ENCODE results near the gene CLEC4M. TPM values are rescaled to one million over a fixed set of nuclear protein-coding genes. Genes with fewer than 3 reads are reported as not detected.

CLEC4M gene
- total RNA-seq, 6 experiments from 2014 or later: not detected

DNA sequence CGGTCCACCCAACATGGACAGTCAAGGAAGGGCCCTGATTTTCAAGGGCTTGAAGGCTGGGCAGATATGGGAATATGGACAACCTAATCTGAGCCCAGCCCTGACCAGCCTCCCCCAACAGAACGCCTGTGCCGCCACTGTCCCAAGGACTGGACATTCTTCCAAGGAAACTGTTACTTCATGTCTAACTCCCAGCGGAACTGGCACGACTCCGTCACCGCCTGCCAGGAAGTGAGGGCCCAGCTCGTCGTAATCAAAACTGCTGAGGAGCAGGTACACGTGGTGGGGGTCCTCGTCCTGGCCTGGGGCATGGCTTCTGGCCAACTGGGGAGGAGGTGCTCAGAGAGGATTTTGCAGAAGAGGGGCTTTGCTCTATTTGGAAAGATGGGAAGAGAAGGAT, 3.5 kb downstream of the CLEC4M start:
- no peak overlapping the region for H3K27ac Mint-ChIP-seq
- no peak overlapping the region for H3K4me3 Mint-ChIP-seq
- TF ChIP-seq, protein P1, sequence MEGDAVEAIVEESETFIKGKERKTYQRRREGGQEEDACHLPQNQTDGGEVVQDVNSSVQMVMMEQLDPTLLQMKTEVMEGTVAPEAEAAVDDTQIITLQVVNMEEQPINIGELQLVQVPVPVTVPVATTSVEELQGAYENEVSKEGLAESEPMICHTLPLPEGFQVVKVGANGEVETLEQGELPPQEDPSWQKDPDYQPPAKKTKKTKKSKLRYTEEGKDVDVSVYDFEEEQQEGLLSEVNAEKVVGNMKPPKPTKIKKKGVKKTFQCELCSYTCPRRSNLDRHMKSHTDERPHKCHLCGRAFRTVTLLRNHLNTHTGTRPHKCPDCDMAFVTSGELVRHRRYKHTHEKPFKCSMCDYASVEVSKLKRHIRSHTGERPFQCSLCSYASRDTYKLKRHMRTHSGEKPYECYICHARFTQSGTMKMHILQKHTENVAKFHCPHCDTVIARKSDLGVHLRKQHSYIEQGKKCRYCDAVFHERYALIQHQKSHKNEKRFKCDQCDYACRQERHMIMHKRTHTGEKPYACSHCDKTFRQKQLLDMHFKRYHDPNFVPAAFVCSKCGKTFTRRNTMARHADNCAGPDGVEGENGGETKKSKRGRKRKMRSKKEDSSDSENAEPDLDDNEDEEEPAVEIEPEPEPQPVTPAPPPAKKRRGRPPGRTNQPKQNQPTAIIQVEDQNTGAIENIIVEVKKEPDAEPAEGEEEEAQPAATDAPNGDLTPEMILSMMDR (IDR thresholded peaks at IDR 0.05): no peak
- H3K9me3 Mint-ChIP-seq: peaks cover under 1% of the 10 kb centered on the region; the same call in 1 of the 2 replicates
- no peaks in the 10 kb centered on the region for H3K4me1 Mint-ChIP-seq (ENCODE audit: low read depth)
- DNase-seq: no peak
- peaks cover 20% of the 10 kb centered on the region for H3K27me3 Mint-ChIP-seq (ENCODE audit: insufficient read depth)
- H3K36me3 Mint-ChIP-seq (ENCODE audit: low read depth): no peaks in the 10 kb centered on the region

DNA sequence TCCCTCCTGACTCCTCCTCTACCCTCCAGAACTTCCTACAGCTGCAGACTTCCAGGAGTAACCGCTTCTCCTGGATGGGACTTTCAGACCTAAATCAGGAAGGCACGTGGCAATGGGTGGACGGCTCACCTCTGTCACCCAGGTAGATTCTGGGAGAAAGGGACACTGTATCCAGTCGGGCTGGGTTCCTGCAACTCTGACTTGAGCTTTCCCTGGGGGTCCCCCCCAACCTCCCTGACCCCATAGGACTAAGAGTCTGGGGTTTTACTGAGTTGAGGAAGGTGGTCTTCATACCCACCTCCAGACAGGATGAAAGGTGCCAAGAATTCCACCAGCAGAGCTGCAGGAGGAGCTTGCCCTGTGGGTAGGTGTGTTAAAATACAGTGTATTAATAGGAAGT, 4.4 kb downstream of the CLEC4M start:
- no peaks in the 10 kb centered on the region for H3K36me3 Mint-ChIP-seq (ENCODE audit: low read depth)
- peaks cover 1% of the 10 kb centered on the region for H3K4me1 Mint-ChIP-seq (ENCODE audit: low read depth)
- TF ChIP-seq, protein P1 (IDR thresholded peaks at IDR 0.05): no peak
- no peak overlapping the region for H3K27ac Mint-ChIP-seq
- H3K9me3 Mint-ChIP-seq: no peaks in the 10 kb centered on the region
- no peak for DNase-seq
- no peak overlapping the region for H3K4me3 Mint-ChIP-seq
- peaks cover 20% of the 10 kb centered on the region for H3K27me3 Mint-ChIP-seq (ENCODE audit: insufficient read depth)

DNA sequence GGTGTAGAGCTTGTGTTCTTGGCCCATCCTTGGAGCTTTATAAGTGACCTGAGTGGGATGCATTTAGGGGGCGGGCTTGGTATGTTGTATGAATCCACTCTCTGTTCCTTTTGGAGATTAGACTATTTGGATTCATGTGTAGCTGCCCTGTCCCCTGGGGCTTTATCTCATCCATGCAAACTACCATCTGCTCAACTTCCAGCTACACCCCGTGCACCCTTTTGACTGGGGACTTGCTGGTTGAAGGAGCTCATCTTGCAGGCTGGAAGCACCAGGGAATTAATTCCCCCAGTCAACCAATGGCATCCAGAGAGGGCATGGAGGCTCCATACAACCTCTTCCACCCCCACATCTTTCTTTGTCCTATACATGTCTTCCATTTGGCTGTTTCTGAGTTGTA, 6.1 kb downstream of the CLEC4M start:
- no peaks in the 10 kb centered on the region for H3K36me3 Mint-ChIP-seq (ENCODE audit: low read depth)
- no peak overlapping the region for H3K27ac Mint-ChIP-seq
- DNase-seq: no peak
- H3K4me3 Mint-ChIP-seq: no peak overlapping the region
- TF ChIP-seq, protein P1 (IDR thresholded peaks at IDR 0.05): no peak
- peaks cover 19% of the 10 kb centered on the region for H3K27me3 Mint-ChIP-seq (ENCODE audit: insufficient read depth)
- H3K9me3 Mint-ChIP-seq: no peaks in the 10 kb centered on the region
- H3K4me1 Mint-ChIP-seq (ENCODE audit: low read depth): peaks cover 8% of the 10 kb centered on the region

DNA sequence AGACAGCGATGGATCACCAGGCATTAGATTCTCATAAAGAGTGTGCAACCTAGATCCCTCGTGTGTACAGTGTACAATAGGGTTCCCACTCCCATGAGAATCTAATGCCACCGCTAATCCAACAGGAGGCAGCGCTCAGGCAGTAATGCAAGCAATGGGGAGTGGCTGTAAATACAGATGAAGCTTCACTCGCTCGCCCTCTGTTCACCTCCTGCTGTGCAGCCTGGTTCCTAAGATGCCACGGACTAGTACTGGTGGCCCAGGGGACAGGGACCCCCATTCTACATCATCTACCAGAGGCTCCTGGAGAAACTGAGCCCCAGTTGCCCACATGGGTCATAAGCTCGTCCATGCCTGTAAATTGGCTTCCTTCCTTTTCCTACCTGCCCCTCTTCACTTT, 8.0 kb downstream of the CLEC4M start:
- H3K9me3 Mint-ChIP-seq: no peaks in the 10 kb centered on the region
- H3K27me3 Mint-ChIP-seq (ENCODE audit: insufficient read depth): peaks cover 29% of the 10 kb centered on the region
- TF ChIP-seq, protein P1 (IDR thresholded peaks at IDR 0.05): no peak
- no peak for DNase-seq
- no peak overlapping the region for H3K27ac Mint-ChIP-seq
- H3K4me3 Mint-ChIP-seq: no peak overlapping the region
- H3K4me1 Mint-ChIP-seq (ENCODE audit: low read depth): peaks cover 8% of the 10 kb centered on the region
- H3K36me3 Mint-ChIP-seq (ENCODE audit: low read depth): no peaks in the 10 kb centered on the region

DNA sequence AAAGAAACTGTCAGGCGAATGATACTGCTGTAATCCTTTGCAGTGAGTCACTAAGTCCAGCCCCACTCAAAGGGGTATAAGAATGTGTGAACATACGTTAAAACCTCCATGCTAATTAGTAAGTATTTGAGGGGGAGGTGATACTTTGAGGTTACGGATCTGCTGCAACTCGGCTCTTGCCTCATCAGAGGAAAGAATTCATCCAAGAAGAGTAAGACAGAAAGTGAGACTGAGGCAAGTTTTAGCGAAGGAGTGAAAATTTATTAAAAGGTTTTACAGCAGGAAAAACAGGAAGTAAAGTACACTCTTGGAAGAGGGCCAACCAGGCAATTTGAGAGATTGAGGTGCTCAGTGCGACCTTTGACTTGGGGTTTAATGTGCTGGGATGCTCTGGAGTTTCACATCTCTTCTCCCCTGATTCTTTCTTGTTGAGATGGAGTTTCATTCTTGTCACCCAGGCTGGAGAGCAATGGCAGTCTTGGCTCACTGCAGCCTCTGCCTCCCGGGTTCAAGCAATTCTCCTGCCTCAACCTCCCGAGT, 9.8 kb downstream of the CLEC4M start:
- H3K4me1 Mint-ChIP-seq (ENCODE audit: low read depth): peaks cover 8% of the 10 kb centered on the region
- H3K9me3 Mint-ChIP-seq: no peaks in the 10 kb centered on the region
- TF ChIP-seq, protein P1 (IDR thresholded peaks at IDR 0.05): no peak
- DNase-seq: no peak
- peaks cover 36% of the 10 kb centered on the region for H3K27me3 Mint-ChIP-seq (ENCODE audit: insufficient read depth)
- H3K4me3 Mint-ChIP-seq: no peak overlapping the region; the same call in 1 of the 2 replicates
- no peaks in the 10 kb centered on the region for H3K36me3 Mint-ChIP-seq (ENCODE audit: low read depth)
- no peak overlapping the region for H3K27ac Mint-ChIP-seq

DNA sequence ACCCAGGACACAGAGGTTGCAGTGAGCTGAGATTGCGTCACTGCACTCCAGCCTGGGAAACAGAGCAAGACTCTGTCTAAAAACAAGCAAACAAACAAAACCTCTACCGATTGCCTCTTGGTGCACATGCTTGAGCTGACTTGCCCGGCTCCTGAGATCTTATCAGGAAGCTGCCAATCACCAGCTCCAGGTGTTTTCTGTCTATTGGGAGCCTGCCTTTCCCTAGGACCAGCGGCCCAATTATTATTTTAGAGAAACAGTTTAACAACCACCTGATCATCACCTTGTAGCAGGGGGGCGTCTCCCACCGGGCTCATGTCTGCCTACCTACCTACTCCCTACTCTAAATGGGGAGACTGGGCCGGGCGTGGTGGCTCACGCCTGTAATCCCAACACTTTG, 10.8 kb downstream of the CLEC4M start:
- H3K27me3 Mint-ChIP-seq (ENCODE audit: insufficient read depth): peaks cover 34% of the 10 kb centered on the region
- DNase-seq: no peak
- H3K4me3 Mint-ChIP-seq: no peak overlapping the region
- H3K9me3 Mint-ChIP-seq: no peaks in the 10 kb centered on the region
- TF ChIP-seq, protein P1 (IDR thresholded peaks at IDR 0.05): no peak
- H3K4me1 Mint-ChIP-seq (ENCODE audit: low read depth): peaks cover 8% of the 10 kb centered on the region
- no peak overlapping the region for H3K27ac Mint-ChIP-seq
- H3K36me3 Mint-ChIP-seq (ENCODE audit: low read depth): no peaks in the 10 kb centered on the region

All from HFFc6 (cell line).